HG03521 (cell line): Measurements from ENCODE around the gene SP140L.
A peak's percentile ranks its signal among the peaks of the same experiment; 100 is the strongest.
"Not testable (repeated sequence)": the region's sequence is repeated elsewhere in the genome, so short reads cannot be mapped to it uniquely, and the experiment has no call there.

Experiments
- ATAC-seq: cut with Tn5 transposase; IDR thresholded peaks from one replicate; pipeline ENCODE4 v1.9.1; 2021; ENCODE audit warnings: mild to moderate bottlenecking, moderate library complexity; ENCODE audit not compliant: unreplicated experiment

SP140L gene

GRCh38 chr2:230362030-230362691, 35.2 kb downstream of the SP140L start:
- no peak for ATAC-seq

GRCh38 chr2:230382108-230382507, 55.1 kb downstream of the SP140L start:
- ATAC-seq = no peak

GRCh38 chr2:230383453-230383852, 56.5 kb downstream of the SP140L start:
- no peak for ATAC-seq

- ATAC-seq = no peak
Observed at GRCh38 chr2:230384986-230385385, 58.0 kb downstream of the SP140L start.

GRCh38 chr2:230394301-230394700, 67.3 kb downstream of the SP140L start:
- ATAC-seq = no peak

DNA sequence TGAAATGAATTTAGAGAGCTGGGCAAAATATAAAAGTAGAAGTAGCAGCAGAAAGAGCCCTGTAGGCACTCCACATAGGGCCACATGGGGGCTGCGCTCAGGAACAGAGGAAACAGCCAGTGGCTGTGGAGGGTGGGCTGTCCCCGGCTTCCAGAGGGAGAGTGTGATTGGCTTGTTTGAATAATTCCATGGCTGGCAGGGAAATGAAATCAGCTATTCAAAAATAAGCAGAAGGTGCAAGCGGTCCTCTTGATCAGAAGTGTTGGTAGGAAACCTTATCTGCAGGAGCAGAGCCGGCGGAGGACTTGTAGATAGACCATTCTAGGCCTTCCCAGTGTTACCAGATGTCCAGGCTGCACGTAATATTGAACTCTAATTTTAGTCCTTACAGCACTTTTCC, 71.7 kb downstream of the SP140L start:
- not testable (repeated sequence) for ATAC-seq

DNA sequence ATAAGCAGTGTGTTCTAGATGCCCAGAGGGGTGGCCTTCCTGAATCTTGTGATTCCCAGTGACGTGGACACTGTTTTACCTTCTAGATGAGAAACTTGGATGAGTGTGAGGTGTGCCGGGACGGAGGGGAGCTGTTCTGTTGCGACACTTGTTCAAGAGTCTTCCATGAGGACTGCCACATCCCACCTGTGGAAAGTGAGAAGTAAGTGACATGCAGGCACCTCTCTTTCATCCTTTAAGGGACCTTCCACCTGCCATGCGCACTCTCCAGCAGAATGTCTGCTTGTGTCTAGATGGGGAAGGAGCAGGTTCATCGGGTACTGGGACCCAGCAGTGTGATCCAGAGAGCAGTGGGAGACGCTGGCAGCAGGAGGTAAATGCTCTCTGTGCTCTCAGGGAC, 73.0 kb downstream of the SP140L start:
- ATAC-seq = no peak

DNA sequence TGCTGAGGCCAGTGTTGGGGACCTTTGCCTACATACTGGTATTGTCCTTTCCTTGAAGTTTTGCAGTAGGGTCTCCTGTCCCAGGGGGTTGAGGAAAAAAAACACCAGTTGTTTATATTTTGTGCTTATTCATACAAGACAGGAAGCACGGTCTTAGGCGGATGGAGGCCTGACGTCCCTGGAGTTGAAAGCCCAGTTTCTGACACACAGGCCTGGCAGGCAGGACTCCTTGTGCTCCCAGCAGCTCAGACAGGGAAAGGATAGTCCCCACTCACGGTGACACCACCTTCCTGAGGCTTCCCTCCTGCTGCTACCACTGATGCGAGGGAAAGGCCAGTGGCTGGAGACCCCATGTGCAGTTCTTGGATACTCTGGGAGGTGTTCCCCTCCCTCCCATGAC, 73.5 kb downstream of the SP140L start:
- no peak for ATAC-seq

- ATAC-seq = not testable (repeated sequence)
Observed at GRCh38 chr2:230401026-230401425, 74.0 kb downstream of the SP140L start.

DNA sequence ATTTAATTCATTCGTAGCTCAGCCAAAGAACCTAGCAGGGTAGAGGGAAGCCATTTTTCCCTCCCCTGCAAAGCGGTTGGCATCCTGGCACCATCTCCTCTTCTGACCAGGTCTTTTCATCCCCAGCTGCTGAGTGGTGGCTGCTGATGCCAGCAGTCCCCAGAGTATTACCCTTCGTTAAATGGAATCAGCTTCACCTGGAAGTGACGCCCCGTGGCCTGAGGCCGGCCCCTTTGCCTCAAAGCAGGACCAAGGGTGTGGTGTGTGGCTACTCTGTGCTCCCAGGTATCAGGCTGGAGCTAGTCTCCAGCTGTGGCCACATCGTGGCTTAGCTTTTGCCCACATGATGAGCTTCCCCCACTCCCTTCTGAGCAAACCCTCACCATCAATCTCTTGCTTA, 76.8 kb downstream of the SP140L start:
- ATAC-seq = no peak

DNA sequence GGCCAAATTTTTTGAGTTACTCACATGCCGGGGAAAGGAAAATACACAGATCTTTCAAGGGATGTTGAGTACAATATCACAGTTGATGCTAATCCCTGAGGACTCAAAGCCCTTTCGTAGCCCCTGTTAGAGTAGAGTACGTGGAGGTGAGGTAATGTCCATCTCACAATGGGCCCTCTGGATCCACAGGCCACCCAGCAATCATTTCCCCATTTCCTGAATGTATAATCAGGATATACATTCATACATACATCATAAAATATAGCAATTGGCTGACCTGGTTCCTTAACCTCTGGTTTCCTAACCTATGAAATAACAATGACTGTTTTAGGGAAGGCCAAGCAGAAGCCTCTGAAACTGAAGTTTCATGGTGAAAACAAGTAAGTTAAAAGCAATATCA, 78.8 kb downstream of the SP140L start:
- no peak for ATAC-seq

- ATAC-seq = no peak
Observed at GRCh38 chr2:230408244-230408842, 81.3 kb downstream of the SP140L start.

- not testable (repeated sequence) for ATAC-seq
Observed at GRCh38 chr2:230409316-230409715, 82.3 kb downstream of the SP140L start.

- ATAC-seq = no peak
Observed at GRCh38 chr2:230410263-230410662, 83.3 kb downstream of the SP140L start.

GRCh38 chr2:230410861-230411569, 84.0 kb downstream of the SP140L start:
- no peak for ATAC-seq

DNA sequence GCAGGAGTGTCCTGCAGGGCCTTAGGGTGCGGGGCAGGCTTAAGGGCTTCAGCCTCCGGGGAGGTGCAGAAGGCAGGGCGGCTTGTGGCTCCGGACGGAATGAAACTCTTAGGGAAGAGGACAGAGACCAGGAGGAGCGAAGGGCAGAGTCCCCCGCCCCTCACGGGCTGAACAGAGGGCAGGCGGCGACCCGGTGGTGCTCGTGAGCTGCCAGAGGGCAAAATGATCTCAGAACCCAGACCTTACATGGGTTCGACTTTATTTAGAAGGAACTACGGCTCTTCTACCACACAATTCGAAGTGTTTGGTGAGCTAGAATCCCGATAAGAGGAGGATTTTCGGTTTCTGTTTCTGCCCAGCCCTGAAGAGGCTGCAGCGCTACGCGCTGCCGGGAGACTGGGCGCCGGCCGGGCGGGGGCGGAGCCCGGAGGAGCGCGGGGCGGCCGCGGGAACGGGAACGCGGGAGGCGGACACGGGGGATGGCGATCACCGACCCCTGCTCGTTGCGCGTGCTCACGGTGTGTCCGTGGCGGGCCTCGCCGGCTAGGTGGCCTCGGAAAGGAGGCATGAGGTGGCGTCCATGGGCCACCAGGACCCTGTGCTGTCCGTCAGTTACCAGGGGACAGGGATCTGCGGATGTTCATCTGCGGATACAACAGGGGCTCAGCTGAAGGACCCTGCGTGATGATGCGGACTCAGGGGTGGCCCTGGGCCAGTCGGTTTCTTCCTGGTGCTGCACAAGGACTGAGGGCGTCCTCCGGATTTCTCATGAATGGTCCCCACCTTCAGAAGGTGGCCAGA, 84.8 kb downstream of the SP140L start:
- ATAC-seq = peak; percentile 38

DNA sequence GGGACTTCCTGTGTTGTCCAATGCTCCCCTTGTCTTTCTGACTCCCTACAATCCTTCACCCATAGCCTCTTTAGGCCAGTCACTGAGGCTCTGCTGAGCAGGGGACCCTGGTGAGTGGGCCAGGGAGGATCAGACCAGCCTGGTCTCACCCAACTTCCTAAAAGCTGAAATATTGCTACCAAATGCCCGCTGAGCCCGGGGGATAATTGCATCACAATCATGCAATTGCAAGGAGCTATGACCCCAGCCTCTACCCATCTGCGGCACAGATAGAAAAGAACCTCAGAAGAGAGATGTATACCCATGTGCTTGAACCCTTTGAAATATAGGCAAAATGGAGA, 85.3 kb downstream of the SP140L start:
- ATAC-seq = no peak

- no peak for ATAC-seq
Observed at GRCh38 chr2:230412846-230413245, 85.9 kb downstream of the SP140L start.

GRCh38 chr2:230413479-230413878, 86.5 kb downstream of the SP140L start:
- no peak for ATAC-seq

GRCh38 chr2:230414302-230414701, 87.3 kb downstream of the SP140L start:
- ATAC-seq = no peak

DNA sequence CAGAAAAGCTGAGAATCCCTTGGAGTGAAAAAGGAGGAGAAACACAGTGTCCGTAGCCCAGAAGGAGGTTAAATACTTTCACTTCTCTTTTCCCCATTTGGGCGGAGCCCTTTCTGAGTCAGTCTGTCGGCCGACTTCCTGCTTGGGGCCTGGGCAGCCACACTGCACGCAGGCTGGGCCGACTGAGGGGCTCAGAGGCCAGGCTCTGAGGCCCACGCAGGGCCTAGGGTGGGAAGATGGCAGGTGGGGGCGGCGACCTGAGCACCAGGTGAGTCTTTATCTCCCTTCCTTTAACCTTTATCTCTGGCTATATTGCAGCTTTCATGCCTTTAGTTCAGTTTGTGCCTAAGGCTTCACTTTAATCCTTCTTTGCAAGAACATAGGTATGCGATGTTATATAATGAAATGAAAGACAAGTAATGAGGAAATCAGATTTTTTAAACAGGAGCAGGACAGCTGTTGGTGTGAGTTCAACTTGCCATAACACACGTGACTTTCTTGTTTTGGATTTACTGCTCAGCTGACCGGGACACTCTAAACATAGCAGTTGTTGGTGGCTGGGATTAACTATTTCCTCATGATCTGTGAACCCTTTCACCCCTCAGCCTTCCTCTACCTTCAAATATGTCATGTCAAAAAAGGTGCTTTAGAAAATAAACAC, 89.2 kb downstream of the SP140L start, which contains the start of gene SP100:
Gene SP100, plus strand, starts transcription at position 141 of the 661 bp plus-strand sequence. Its CDS starts 96 bp downstream, at position 237.
- ATAC-seq = peak; percentile 85
